ENCODE results near the gene TMEM92.
A peak's percentile ranks its signal among the peaks of the same experiment; 100 is the strongest.

The TMEM92 gene

DNA sequence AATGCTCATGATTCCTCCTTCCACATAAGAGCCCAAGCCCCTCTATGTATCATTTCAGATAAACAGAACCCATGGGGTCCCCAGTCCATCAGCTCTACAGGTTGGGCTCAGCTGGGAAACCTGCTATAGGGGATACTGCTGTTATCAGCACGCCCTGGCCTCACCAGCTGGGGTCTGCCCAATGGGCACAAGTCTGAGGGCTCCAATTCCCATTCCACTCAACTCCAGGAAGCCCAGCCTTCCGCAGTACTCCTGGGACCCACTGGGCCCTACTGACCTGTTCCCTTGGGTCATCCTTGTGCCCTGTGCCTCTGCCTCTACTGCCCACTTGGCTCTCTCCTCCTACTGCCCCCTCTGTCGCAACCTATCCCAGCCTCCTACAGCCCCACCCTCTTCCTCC is 55.5 kb downstream of the TMEM92 start:
- DNase-seq = peak; percentile 54

DNA sequence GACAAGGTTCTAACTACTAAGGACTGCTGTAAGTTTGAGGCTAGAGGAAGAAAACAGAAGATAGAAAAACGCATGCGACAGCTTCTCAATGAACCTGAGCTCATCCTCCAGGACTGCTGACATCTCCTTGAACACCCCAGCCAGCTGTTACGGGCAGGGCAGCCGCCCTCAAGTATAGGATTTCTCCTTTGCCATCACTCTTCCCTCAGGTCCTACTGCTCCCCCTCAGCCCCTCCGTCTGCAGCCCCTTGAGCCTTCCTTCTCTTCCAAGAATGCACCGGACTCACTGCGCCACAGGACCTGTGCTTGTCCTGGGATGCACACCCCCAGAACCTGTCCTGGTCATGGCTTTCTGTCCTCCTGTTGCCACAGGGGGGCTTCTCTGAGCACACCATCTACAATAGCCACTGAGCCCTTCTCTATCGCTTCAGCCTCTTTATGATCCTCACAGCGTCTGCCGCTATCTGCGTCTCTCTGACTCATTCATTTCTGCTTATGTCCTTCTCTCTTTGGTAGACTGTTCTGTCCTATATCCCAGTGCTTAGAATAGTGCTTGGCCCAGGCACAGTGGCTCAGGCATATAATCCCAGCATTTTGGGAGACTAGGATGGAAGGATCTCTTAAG is 56.0 kb downstream of the TMEM92 start:
- DNase-seq = peak; percentile 54

Data from activated effector memory CD4-positive, alpha-beta T cell treated with anti-CD3 and anti-CD28 coated beads, Interleukin-2, amount 50 U/mL, for 16 hours (primary cell).